Measurements from ENCODE around the gene L1TD1.

GRCh38 chr1:62232871-62233278, 38.2 kb downstream of the L1TD1 start:
- TF ChIP-seq ZNF280C (tag by site-specific recombination; IDR thresholded peaks at IDR 0.05) (no peak), ZBTB11 (tag by site-specific recombination; conservative IDR thresholded peaks at IDR 0.05; ENCODE audit: low read depth) (no peak), CTCF (tag by site-specific recombination; IDR thresholded peaks at IDR 0.05) (no peak), KLF10 (tag by site-specific recombination; IDR thresholded peaks at IDR 0.05) (no peak), SP3 (tag by site-specific recombination; IDR thresholded peaks at IDR 0.05) (no peak), ZNF639 (tag by site-specific recombination; IDR thresholded peaks at IDR 0.05) (no peak), PRDM4 (tag by site-specific recombination; IDR thresholded peaks at IDR 0.05) (no peak), ZNF16 (tag by site-specific recombination; IDR thresholded peaks at IDR 0.05; ENCODE audit: low read depth) (no peak), ZFP3 (tag by site-specific recombination; IDR thresholded peaks at IDR 0.05; ENCODE audit: low read depth) (no peak)
